Coronary artery (tissue), 2 donors: ENCODE data around the gene NUDT4.
"Not testable (repeated sequence)": the region's sequence is repeated elsewhere in the genome, so short reads cannot be mapped to it uniquely, and the experiment has no call there.

ENCODE experiments used
- DNase-seq: peaks from one replicate; pipeline ENCODE4 v3.0.0-alpha.2; 2017; ENCODE audit warnings: low spot score
- H3K27ac ChIP-seq, 2 donors: fragments of 200-600 bp; sonication (generic); one replicate each; pipeline ENCODE4 v1.5.1; 2016 to 2019
- H3K4me3 ChIP-seq: fragments of 200-600 bp; sonication (generic); 2 replicates; pipeline ENCODE4 v1.5.1; 2016; ENCODE audit warnings: mild to moderate bottlenecking, moderate library complexity
- TF ChIP-seq, protein P1 (sequence below): fragments of 200-600 bp; sonication (generic); IDR thresholded peaks from one replicate; pipeline ENCODE4 v1.5.1; 2019; ENCODE audit warnings: antibody characterized with exemption

NUDT4 gene

DNA sequence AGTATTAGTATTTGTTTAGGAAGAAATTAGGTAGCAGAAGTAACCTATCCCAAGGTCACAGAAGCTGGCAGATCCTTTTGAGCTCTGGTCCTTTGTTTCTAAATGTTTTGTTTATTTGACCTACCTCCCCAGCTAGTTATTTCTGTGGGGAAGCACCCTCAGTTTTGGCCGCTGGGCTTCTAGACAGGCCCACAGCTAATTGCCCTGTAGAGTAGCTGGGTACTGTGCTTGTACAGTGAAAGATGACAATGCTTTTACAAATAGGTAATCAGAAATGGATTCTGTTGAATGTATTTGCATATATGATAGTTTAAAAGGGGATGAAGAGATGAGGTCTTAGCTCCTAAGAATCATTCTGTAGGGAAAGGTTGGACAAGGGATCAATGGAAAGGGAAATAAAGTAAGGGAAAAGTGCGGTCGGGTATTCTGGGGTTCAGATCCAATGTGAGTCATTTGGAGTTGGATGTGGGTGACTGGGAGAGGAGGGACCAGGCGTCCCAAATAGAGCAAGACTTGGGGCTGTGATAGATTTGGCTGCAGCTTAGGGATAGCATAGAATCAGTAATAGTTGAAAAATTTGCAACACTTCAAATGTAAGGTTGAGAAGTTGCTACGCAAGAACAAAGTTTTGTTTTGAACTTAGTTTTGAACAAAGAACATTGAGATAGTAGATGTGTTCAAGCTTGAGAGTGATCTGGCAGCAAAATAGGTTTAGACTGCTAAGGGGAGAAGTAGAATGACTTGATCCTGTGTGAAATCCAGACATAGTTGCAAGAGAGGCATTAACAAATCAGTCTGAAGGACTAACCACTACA is 3.6 kb downstream of the NUDT4 start:
- TF ChIP-seq, protein P1, sequence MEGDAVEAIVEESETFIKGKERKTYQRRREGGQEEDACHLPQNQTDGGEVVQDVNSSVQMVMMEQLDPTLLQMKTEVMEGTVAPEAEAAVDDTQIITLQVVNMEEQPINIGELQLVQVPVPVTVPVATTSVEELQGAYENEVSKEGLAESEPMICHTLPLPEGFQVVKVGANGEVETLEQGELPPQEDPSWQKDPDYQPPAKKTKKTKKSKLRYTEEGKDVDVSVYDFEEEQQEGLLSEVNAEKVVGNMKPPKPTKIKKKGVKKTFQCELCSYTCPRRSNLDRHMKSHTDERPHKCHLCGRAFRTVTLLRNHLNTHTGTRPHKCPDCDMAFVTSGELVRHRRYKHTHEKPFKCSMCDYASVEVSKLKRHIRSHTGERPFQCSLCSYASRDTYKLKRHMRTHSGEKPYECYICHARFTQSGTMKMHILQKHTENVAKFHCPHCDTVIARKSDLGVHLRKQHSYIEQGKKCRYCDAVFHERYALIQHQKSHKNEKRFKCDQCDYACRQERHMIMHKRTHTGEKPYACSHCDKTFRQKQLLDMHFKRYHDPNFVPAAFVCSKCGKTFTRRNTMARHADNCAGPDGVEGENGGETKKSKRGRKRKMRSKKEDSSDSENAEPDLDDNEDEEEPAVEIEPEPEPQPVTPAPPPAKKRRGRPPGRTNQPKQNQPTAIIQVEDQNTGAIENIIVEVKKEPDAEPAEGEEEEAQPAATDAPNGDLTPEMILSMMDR, result no peak
- Histone ChIP-seq H3K4me3 (peak overlapping the region; percentile 79), H3K27ac (peak overlapping the region; percentile 83 to 86)
- no peak for DNase-seq

DNA sequence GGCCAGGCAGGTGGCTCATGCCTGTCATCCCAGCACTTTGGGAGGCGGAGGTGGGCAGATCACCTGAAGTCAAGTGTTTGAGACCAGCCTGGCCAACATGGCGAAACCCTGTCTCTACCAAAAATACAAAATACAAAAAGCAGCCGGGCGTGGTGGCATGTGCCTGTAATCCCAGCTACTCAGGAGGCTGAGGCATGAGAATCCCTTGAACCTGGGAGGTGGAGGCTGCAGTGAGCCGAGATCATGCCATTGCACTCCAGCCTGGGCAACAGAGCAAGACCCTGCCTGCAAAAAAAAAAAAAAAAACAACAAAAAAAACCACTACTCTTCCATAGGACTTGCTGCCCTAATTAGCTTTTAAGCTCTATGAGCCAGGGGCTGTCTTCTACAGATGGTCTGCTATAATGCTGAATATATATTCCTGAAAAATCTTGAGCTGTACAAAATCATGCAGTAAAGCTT is 4.3 kb downstream of the NUDT4 start:
- peak overlapping the region; percentile 83 to 86 for H3K27ac ChIP-seq
- peak overlapping the region; percentile 79 for H3K4me3 ChIP-seq
- not testable (repeated sequence) for DNase-seq

DNA sequence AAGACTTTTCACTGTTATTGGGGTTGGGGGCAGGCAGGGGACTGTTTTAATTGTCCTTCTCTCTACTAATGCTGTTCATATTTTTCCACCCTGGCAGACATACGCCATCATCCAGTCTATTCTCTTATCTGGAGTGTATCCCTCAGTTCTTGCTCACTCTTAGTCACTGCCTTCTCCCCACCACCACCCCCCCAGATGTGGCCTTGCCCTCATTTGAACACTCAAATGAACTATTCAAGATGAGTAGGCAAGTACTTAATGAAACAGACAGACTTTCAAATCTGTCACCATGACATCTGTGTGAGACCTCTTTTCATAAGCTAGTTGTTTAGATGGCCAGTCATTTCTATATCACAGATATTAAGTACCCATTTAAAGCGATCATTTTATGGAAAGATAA is 10.1 kb downstream of the NUDT4 start:
- H3K4me3 ChIP-seq, result peak overlapping the region; percentile 30
- H3K27ac ChIP-seq, result peak overlapping the region in 1 of 2 donors; percentile 22
- TF ChIP-seq, protein P1, result no peak
- DNase-seq, result no peak

DNA sequence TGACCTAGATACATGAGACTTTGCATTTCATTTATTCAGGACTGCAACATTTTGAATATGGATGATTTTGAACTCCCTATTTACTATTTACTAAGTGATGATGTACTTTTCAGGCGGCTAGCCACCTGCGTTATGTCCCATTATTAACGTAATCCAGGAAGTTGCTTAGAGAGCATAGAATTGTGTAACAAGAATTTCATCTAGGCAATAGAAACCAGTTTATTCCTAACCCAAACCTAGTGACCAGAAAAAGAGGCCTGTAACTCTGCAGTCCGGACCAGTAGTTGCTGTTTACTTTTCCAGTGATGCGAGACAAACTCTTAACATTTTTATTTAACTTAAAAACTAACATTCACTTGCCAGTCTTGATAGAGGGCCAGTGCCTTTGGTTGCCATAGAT is 12.3 kb downstream of the NUDT4 start:
- no peak overlapping the region for H3K4me3 ChIP-seq
- TF ChIP-seq, protein P1, result no peak
- no peak overlapping the region for H3K27ac ChIP-seq
- DNase-seq, result no peak

DNA sequence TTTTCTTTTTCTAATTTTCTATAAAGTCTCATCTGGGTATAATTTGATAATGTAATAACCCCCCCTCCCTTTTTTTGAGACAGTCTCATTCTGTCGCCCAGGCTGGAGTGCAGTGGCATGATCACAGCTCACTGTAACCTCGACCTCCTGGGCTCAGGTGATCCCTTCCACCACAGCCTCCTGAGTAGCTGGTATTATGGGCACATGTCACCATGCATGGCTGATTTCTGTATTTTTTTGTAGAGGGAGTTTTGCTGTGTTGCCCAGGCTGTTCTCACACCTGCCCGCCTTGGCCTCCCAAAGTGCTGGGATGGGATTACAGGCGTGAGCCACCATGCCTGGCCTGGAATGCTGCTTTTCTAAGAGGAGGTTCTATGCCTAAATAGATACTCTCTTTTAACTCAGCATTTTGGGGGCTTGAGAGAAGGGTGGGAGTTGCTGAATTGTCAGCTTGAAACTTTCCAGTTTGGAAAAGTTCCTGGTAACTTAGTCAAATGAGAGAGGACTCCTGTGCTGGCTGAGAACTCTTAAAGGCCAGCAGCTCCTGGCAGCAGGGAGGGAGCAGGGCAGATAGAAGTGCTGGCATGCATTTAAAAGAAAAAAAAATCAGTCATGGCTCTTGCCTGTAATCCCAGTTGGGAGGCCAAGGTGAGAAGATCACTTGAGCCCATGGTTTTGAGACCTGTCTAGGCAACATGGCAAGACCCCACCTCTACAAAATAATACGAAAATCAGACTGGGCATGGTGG is 13.0 kb downstream of the NUDT4 start:
- no peak for DNase-seq
- TF ChIP-seq, protein P1, result no peak
- no peak overlapping the region for H3K4me3 ChIP-seq
- H3K27ac ChIP-seq, result peak overlapping the region in 1 of 2 donors; percentile 65

DNA sequence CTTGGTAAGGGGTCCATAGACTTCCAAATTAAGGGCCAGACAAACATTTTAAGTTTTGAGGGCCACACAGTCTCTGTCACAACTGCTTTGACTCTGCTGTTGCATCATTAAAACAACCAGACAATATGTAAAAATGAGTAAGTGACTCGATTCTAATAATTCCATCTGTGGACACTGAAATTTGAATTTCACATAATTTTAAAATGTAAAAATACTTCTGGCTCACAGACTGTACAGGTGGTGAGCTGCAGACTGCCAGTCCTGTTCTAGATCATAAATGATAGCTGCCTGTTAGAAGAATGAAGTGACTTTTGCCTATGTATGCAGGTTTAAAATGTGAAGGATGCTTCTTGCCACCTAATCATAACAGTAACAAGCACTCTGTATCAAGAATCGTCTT is 15.7 kb downstream of the NUDT4 start:
- H3K27ac ChIP-seq, result no peak overlapping the region
- no peak overlapping the region for H3K4me3 ChIP-seq
- DNase-seq, result no peak
- TF ChIP-seq, protein P1, result no peak

DNA sequence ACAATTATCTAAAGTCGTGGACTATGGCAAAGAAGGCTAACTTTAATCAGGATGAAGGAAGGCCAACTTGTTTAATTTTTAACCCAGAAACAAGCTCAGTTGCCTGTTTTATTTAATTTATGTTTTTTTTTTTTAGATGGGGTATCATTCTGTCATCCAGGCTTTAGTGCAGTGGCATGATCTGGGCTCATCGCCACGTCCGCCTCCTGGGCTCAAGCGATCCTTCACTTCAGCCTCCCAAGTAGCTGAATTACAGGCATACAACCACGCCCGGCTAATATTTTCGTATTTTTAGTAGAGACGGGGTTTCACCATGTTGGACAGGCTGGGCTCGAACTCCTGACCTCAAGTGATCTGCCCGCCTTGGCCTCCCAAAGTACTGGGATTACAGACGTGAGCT is 19.7 kb downstream of the NUDT4 start:
- TF ChIP-seq, protein P1, result no peak
- no peak for DNase-seq
- Histone ChIP-seq H3K4me3 (no peak overlapping the region), H3K27ac (no peak overlapping the region)

DNA sequence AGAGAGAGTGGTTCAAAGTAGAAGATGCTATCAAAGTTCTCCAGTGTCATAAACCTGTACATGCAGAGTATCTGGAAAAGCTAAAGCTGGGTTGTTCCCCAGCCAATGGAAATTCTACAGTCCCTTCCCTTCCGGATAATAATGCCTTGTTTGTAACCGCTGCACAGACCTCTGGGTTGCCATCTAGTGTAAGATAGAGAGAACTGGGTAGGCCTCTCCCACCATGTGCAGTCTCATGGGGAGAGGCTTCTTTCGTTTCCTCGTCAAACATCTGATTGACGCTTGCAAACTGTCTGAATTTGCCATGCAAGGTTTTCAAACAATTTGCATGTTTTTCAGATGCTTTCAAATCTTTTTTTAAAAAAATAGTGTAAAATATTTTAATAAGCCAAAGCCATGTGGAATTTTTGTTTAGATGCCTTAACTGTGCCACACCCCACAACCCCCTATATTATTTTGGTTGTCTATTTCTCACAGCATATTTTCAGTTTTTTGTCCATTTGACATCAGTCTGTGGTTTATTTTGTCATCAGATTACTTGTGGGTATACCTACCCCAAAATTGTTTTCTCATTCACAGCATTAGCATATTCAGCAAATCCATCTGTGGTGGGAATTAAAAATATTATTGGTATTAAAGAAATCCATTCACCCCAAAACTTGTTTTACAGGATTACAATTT is 21.6 kb downstream of the NUDT4 start:
- DNase-seq, H3K27ac ChIP-seq, H3K4me3 ChIP-seq: not testable (repeated sequence)
